ENCODE data around the gene TPM2. TPM values are rescaled to one million over a fixed set of nuclear protein-coding genes. Genes with fewer than 3 reads are reported as not detected.

TPM2 gene
- total RNA-seq, 1 donor from 2014 or later, result 165 TPM

DNA sequence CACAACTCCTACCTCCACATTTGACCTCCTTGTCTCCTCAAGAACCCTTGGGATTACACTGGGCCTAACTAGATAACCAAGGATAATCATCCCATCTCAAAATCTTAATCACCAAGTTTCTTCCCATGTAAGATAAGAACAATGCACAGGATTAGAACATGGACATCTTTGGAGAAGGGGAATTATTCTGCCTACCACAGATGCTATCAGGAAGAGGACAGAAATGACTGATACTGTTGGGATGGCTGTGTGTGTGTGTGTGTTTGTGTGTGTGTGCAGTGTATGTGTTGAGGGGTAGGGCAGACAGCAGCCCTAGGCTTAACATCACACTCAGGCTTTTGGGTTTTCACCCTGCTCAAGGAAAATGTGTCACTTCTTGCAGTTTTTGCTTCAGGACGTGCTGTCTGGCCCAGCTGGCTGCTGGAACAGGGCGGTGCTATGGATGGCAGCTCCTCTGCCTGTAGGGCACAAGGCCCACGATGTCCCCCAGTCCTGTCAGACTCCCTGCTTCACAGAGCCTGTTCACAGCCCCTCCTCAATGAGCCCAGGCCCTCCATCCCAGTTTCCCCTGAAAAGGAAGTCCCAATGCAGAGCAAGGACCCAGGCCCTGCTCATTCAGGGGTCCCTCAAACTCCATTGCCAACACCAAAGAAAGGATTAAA is 8.3 kb downstream of the TPM2 start:
- intact Hi-C loops (cut with DNase I), result no loop called here
- ATAC-seq (no peak), DNase-seq (ENCODE audit: low spot score) (no peak)

DNA sequence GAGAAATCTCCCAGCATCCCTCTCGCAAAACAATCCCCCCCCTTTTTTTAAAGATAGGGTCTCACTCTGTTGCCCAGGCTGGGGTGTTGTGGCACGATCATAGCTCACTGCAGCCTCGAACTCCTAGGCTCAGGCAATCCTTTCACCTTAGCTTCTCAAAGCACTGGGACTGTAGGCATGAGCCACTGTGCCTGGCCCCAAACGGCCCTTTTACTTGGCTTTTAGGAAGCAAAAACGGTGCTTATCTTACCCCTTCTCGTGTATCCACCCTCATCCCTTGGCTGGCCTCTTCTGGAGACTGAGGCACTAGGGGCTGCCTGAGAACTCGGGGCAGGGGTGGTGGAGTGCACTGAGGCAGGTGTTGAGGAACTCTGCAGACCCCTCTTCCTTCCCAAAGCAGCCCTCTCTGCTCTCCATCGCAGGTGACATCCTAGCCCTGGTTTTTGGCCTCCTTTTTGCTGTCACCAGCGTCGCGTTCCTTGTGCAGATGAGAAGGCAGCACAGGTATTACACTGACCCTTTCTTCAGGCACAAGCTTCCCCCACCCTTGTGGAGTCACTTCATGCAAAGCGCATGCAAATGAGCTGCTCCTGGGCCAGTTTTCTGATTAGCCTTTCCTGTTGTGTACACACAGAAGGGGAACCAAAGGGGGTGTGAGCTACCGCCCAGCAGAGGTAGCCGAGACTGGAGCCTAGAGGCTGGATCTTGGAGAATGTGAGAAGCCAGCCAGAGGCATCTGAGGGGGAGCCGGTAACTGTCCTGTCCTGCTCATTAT is 9.2 kb downstream of the TPM2 start:
- intact Hi-C loops (cut with DNase I), result no loop called here
- no peak for DNase-seq (ENCODE audit: low spot score)
- no peak for ATAC-seq

DNA sequence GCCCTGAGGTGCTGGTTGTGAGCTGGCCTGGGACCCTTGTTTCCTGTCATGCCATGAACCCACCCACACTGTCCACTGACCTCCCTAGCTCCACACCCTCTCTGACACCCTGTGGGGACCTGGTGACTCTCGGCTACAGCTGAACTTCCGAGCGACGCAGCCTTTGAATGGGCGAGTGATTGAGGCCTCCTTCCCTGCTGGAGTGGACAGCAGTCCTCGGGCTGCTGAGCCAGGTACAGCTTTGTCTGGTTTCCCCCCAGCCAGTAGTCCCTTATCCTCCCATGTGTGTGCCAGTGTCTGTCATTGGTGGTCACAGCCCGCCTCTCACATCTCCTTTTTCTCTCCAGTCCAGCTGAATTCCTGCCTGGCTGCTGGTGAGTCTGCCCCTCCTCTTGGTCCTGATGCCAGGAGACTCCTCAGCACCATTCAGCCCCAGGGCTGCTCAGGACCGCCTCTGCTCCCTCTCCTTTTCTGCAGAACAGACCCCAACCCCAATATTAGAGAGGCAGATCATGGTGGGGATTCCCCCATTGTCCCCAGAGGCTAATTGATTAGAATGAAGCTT is 9.9 kb downstream of the TPM2 start:
- intact Hi-C loops (cut with DNase I), result no loop called here

DNA sequence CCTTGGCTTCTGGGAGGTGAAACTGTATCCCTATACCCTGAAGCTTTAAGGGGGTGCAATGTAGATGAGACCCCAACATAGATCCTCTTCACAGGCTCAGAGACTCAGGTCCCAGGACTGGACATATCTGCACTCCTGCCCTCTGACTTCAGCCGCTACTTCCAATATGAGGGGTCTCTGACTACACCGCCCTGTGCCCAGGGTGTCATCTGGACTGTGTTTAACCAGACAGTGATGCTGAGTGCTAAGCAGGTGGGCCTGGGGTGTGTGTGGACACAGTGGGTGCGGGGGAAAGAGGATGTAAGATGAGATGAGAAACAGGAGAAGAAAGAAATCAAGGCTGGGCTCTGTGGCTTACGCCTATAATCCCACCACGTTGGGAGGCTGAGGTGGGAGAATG is 10.6 kb downstream of the TPM2 start:
- no peak for ATAC-seq
- DNase-seq (ENCODE audit: low spot score), result no peak
- intact Hi-C loops (cut with DNase I), result no loop called here

More for the DNA sequence above, 9.9 kb downstream of the TPM2 start:
- DNase-seq (ENCODE audit: low spot score) (no peak), ATAC-seq (no peak)

DNA sequence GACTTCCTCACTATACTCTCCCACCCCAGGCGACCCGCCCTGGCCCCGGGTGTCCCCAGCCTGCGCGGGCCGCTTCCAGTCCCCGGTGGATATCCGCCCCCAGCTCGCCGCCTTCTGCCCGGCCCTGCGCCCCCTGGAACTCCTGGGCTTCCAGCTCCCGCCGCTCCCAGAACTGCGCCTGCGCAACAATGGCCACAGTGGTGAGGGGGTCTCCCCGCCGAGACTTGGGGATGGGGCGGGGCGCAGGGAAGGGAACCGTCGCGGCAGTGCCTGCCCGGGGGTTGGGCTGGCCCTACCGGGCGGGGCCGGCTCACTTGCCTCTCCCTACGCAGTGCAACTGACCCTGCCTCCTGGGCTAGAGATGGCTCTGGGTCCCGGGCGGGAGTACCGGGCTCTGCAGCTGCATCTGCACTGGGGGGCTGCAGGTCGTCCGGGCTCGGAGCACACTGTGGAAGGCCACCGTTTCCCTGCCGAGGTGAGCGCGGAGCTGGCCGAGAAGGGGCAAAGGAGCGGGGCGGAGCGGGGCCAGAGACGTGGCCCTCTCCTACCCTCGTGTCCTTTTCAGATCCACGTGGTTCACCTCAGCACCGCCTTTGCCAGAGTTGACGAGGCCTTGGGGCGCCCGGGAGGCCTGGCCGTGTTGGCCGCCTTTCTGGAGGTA is 13.9 kb downstream of the TPM2 start:
- intact Hi-C loops (cut with DNase I), result no loop called here
- ATAC-seq (peak; percentile 81), DNase-seq (ENCODE audit: low spot score) (peak; percentile 73)

DNA sequence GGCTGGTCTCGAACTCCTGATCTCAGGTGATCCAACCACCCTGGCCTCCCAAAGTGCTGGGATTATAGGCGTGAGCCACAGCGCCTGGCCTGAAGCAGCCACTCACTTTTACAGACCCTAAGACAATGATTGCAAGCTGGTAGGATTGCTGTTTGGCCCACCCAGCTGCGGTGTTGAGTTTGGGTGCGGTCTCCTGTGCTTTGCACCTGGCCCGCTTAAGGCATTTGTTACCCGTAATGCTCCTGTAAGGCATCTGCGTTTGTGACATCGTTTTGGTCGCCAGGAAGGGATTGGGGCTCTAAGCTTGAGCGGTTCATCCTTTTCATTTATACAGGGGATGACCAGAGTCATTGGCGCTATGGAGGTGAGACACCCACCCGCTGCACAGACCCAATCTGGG is 14.5 kb downstream of the TPM2 start:
- intact Hi-C loops (cut with DNase I), result no loop called here
- ATAC-seq, result peak; percentile 8
- no peak for DNase-seq (ENCODE audit: low spot score)

DNA sequence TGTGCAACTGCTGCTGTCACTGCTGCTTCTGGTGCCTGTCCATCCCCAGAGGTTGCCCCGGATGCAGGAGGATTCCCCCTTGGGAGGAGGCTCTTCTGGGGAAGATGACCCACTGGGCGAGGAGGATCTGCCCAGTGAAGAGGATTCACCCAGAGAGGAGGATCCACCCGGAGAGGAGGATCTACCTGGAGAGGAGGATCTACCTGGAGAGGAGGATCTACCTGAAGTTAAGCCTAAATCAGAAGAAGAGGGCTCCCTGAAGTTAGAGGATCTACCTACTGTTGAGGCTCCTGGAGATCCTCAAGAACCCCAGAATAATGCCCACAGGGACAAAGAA is 15.7 kb downstream of the TPM2 start:
- intact Hi-C loops (cut with DNase I), result no loop called here
- no peak for DNase-seq (ENCODE audit: low spot score)

DNA sequence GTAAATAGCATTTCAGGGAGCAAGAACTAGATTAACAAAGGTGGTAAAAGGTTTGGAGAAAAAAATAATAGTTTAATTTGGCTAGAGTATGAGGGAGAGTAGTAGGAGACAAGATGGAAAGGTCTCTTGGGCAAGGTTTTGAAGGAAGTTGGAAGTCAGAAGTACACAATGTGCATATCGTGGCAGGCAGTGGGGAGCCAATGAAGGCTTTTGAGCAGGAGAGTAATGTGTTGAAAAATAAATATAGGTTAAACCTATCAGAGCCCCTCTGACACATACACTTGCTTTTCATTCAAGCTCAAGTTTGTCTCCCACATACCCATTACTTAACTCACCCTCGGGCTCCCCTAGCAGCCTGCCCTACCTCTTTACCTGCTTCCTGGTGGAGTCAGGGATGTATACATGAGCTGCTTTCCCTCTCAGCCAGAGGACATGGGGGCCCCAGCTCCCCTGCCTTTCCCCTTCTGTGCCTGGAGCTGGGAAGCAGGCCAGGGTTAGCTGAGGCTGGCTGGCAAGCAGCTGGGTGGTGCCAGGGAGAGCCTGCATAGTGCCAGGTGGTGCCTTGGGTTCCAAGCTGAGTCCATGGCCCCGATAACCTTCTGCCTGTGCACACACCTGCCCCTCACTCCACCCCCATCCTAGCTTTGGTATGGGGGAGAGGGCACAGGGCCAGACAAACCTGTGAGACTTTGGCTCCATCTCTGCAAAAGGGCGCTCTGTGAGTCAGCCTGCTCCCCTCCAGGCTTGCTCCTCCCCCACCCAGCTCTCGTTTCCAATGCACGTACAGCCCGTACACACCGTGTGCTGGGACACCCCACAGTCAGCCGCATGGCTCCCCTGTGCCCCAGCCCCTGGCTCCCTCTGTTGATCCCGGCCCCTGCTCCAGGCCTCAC is 16.3 kb downstream of the TPM2 start, which contains the start of gene CA9:
CA9 (plus strand) TSS at position 797 of the 893 bp plus-strand sequence; CDS start at position 829, 32 bp downstream.
- ATAC-seq (no peak), DNase-seq (ENCODE audit: low spot score) (no peak)
- intact Hi-C loops (cut with DNase I), result no loop called here

More for the DNA sequence above, 15.7 kb downstream of the TPM2 start:
- no peak for ATAC-seq

DNA sequence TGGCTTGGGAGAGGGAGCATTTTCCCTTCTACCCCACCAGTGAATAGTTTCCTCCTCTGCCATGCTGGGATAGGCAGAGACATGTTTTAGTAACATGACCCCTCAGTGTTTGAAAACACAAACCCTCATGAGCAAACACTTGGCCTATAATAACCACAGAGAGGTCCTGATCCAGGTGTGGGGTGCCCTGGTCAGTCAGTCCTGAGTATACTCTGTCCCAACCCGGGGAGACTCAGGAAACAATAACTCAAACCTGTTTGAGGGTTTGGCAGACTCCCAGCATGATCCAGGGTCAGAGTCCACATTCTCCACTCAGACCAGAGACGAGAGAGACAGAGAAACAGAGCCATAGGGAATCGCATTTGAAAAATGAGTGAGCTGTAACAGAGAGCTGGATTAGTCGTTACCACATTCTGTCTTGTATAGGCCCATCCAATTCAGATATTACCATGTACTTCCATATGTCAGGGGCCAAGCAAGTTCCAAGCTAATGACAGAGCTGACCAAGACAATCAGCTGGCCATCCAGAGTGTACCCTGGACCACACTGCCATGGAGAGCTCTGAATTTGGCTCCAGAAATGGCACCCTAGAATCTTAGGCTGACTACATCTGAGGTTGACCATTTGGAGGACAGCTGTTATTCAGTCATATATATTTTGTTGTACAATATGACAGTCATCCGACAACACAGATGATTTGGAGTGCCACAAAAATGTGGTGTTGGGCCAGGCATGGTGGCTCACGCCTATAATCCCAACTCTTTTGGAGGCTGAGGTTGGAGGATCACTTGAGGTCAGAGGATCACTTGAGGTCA is 20.2 kb downstream of the TPM2 start:
- DNase-seq (ENCODE audit: low spot score) (no peak), ATAC-seq (no peak)
- intact Hi-C loops (cut with DNase I), result no loop called here

DNA sequence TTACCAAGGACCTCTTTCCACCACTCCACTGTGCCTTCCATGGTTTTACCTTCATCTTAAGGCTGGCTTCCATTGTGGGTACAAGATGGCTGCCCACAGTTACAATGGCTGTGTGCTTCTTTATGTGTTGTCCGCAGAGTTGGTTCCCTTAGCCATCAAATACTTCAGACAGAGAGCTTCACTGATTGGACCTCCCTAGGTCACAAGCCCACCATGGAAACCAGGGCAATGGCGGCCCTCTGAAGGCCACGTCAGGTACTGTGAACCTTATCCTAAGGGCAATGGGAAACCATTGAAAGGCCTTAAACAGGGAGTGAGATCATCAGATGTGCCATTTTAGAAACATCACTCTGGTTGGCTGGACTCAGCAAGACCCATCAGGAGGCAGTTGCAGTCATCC is 21.8 kb downstream of the TPM2 start:
- intact Hi-C loops (cut with DNase I), result no loop called here
- DNase-seq (ENCODE audit: low spot score), result no peak
- ATAC-seq, result no peak

DNA sequence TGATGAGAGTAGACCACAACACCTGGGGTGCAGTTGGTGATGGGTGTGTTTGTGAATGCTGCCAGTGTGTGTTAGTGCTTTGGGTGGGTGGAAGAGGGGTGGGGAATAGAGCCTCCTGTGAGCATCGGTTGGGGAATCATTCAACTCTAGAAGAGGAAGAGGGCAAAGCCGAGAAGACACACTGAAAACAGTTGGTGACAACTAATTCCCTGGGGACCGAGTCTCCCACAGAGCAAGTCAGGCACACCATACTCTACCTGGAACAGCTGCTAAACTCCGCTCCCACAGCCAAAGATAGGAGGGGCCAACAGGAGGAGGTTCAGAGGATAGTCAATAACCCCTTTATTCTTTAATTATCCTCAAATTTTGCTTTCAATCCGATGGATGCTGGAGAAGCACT is 23.2 kb downstream of the TPM2 start:
- intact Hi-C loops (cut with DNase I), result no loop called here
- ATAC-seq, result no peak
- no peak for DNase-seq (ENCODE audit: low spot score)

DNA sequence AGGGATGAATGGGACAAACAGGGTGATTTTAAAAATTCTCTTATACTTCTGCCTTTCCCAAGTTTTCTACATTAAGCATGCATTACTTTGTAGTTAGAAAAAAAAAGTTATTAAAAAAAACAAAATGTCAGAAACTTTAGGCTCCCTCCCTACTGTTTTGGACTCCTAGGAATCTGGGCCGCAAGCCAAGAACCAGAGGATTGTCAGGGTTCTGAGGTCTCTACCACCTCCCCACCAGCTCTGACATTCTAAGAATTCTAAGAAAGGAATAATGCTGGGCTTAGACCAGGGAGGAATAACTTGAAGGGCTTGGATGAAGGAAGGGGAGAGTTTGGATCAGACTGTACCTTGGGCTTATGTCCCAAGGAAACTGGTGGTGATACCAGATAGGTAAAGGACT is 23.7 kb downstream of the TPM2 start:
- intact Hi-C loops (cut with DNase I), result no loop called here
- no peak for DNase-seq (ENCODE audit: low spot score)
- no peak for ATAC-seq

DNA sequence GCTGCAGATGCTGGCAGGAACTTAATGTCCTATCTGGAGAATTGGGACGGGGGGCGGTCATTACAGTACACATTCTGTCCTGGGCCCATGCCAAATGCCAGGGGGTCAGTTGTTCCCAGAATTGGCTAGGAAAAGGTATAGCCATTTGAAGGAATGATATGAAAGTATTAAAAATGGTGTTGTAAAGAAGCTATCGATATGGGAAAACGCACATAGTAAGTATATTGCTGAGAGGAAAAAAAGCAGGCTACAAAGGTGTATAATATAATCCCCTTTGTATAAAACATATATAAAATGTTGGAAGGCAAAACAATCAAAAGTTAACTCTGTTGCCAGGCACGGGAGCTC is 24.3 kb downstream of the TPM2 start:
- ATAC-seq (no peak), DNase-seq (ENCODE audit: low spot score) (no peak)
- intact Hi-C loops (cut with DNase I), result no loop called here

DNA sequence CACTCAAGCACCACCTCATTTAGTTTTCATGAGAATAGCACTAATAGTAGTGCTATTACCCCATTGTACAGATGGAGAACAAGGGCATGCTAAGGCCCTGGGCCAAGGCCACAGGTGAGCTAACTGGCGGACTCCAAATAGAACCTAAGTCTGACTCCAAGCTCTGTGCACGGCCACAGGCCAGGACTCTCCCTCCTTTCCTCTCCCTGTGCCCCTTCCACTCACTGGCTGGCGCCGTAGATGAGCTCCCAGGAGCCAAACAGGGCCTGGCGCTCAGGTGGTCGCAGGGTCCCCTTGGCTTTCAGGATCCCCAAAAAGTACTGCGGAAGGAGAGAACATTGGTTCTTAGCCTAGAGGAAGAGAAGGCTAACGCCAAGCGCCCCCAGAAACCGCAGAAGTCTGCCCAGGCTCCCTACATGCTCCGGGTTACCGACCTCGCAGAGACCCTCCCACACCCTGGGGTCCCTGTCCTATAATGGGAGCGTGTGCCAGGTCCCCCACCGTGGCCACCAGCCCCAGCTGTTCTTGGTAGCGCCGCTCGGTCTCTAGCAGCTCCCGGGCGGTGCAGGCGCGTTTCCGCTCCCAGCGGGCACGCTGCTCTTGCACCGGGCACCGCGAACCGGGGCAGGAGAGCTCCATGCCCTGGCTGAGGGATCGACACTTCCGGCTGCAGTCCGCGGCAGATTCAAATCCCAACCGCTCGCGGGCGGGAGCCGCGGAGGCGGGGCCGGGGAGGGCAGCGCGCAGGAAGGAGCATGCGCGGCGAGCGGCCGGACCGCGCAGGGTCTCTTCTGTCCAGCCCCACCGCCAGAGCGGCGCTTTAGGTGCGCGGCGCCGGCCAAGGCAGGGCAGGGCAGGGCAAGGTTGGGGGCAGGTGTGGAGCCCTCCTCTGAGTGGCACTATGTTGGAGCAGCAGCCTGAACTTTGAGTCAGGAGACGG is 24.9 kb downstream of the TPM2 start, which contains the start of gene ARHGEF39:
ARHGEF39 (minus strand) TSS at position 665 of the 940 bp plus-strand sequence; CDS start at position 639, 26 bp downstream.
- intact Hi-C loops (cut with DNase I), result no loop called here
- peak; percentile 86 for DNase-seq (ENCODE audit: low spot score)

DNA sequence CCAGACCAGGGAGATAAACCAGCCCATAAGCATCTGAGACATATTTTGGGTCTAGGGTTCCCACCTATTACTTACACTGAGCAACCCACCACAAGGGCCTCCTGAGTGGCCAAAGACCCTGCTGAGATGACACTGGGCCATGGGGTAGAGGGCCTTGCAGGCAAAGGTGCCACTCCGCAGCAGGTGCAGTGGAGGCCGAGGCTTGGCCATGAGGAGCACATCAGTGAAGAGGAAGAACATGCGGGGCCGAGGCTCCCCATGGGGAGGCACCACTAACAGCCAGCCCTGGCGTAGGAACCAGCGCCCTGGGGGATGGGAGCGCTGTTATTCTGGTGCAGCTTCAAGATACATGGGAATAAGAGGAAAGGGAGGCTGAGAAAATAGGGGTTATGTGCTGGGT is 27.3 kb downstream of the TPM2 start:
- ATAC-seq (no peak), DNase-seq (ENCODE audit: low spot score) (no peak)
- intact Hi-C loops (cut with DNase I), result no loop called here

More for the DNA sequence above, 24.9 kb downstream of the TPM2 start, which contains the start of gene ARHGEF39:
- peak; percentile 85 for ATAC-seq

DNA sequence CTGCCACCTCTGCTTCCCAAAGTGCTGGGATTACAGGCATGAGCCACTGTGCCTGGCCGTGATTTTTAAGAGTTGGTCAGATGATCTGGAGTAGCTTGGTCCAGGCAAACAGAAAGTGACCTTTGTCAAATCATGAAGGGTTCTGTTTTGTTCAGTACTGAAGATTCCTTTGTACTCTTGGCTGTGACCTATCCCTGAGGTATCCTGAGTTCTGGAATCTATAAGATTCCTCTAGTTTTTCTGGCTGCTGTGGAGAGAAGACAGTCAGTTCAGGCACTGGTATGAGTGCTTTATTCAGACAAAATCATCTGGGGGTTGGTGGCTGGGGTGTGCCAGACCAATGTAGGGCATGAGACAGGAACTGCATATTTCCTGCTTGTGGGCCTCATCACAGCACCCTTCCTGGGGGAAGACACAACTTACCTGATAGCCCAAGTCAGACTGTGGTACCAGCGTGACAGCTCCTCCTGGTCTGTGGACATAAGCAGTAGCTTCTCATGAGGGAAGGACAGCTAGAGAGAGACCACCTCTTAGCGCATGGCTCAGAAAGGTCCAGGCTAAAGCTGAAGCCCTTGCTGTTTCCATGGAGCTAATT is 27.9 kb downstream of the TPM2 start:
- DNase-seq (ENCODE audit: low spot score) (no peak), ATAC-seq (no peak)
- intact Hi-C loops (cut with DNase I), result no loop called here

DNA sequence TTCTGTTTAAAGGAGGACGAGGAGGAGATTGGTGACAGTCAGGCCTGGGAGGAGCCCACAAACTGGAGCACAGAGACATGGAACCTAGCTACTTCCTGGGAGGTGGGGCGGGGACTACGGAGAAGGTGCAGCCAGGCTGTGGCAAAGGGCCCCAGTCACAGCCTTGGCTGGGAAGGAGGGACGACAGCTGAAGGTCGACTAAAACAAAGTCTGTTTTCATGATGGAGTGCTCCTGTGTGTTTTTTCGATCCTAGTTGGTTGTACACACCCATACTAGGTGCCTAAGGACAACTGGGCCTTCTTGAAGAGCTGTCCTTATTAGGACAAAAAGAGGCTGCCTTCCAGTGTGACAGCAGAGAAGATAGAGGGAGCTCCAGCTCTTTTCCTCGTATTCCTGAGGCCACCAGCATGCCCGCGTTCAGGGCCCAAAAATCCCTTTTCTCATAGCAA is 28.7 kb downstream of the TPM2 start:
- no peak for ATAC-seq

More for the DNA sequence above, 28.7 kb downstream of the TPM2 start:
- intact Hi-C loops (cut with DNase I), result no loop called here
- DNase-seq (ENCODE audit: low spot score), result no peak
